Mesothelial cell of epicardium (in vitro differentiated cells): ENCODE results near the gene LHFPL3. TPM values are rescaled to one million over a fixed set of nuclear protein-coding genes. Genes with fewer than 3 reads are reported as not detected.

ENCODE experiments used
- DNase-seq, 2 experiments: peaks; one replicate each; pipeline ENCODE4 v3.0.0; 2021; ENCODE audit warnings: low spot score in 2 of 2; ENCODE audit not compliant: unreplicated experiment in 2 of 2
- H3K27ac Mint-ChIP-seq: 2 replicates; pipeline ENCODE4 v1.8.0; 2021; ENCODE audit warnings: mixed read lengths
- H3K27me3 Mint-ChIP-seq: 2 replicates; pipeline ENCODE4 v1.8.0; 2021; ENCODE audit warnings: low read depth, mixed read lengths
- H3K36me3 Mint-ChIP-seq: 2 replicates; pipeline ENCODE4 v1.8.0; 2021; ENCODE audit warnings: mixed read lengths
- H3K4me1 Mint-ChIP-seq: 2 replicates; pipeline ENCODE4 v1.8.0; 2021; ENCODE audit warnings: mixed read lengths
- H3K4me3 Mint-ChIP-seq: 2 replicates; pipeline ENCODE4 v1.8.0; 2021; ENCODE audit warnings: mild to moderate bottlenecking, moderate library complexity, mixed read lengths
- H3K9me3 Mint-ChIP-seq: 2 replicates; pipeline ENCODE4 v1.8.0; 2021; ENCODE audit warnings: mixed read lengths
- total RNA-seq: library from RNA; stranded (reverse); gene quantifications from 3 replicates; pipeline ENCODE4 v1.2.1, GENCODE V29; 2021
- TF ChIP-seq, protein P1 (sequence below): fragments of 200-600 bp; sonication (generic); IDR thresholded peaks from one replicate; pipeline ENCODE4 v1.5.0; 2021; ENCODE audit warnings: antibody characterized with exemption; ENCODE audit not compliant: unreplicated experiment

The LHFPL3 gene
- total RNA-seq, 1 donor from 2014 or later = not detected

DNA sequence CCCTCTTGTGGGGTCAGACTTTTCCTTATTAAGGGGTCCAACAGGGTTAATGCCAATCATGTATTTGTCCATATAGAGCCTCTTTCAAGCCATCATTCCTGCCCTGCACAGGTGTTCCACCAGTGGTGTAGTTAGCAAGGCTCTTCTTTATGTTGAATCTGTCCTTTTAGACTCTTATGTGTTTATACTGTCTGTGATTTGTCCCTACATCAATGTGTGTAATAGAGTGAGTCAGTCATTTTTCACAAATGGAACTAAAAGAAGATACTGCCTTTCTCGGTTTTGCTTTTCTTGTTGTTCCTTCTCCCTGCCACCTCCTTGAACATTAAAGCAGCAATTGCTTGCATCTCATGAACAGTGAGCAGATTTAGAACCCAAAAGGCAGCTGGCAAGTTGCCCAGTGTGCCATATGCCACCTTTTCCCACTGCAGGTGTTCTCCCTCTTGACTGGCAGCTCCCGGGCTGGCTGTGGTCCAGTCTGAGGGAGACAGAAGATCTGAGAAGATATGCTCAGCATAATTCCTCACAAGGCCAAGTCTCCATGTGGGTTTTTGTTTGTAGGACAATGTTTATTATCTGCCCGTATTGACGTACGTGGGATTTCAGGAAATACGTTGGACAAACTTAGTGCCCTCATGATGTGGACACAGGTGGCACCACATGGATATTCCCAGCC is 154.1 kb downstream of the LHFPL3 start:
- no peak overlapping the region for H3K4me3 Mint-ChIP-seq
- H3K4me1 Mint-ChIP-seq = no peaks in the 10 kb centered on the region
- H3K27me3 Mint-ChIP-seq = peaks cover 14% of the 10 kb centered on the region
- no peak overlapping the region for H3K27ac Mint-ChIP-seq
- TF ChIP-seq, protein P1, sequence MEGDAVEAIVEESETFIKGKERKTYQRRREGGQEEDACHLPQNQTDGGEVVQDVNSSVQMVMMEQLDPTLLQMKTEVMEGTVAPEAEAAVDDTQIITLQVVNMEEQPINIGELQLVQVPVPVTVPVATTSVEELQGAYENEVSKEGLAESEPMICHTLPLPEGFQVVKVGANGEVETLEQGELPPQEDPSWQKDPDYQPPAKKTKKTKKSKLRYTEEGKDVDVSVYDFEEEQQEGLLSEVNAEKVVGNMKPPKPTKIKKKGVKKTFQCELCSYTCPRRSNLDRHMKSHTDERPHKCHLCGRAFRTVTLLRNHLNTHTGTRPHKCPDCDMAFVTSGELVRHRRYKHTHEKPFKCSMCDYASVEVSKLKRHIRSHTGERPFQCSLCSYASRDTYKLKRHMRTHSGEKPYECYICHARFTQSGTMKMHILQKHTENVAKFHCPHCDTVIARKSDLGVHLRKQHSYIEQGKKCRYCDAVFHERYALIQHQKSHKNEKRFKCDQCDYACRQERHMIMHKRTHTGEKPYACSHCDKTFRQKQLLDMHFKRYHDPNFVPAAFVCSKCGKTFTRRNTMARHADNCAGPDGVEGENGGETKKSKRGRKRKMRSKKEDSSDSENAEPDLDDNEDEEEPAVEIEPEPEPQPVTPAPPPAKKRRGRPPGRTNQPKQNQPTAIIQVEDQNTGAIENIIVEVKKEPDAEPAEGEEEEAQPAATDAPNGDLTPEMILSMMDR = no peak
- H3K9me3 Mint-ChIP-seq = no peaks in the 10 kb centered on the region
- no peaks in the 10 kb centered on the region for H3K36me3 Mint-ChIP-seq
- no peak for DNase-seq

DNA sequence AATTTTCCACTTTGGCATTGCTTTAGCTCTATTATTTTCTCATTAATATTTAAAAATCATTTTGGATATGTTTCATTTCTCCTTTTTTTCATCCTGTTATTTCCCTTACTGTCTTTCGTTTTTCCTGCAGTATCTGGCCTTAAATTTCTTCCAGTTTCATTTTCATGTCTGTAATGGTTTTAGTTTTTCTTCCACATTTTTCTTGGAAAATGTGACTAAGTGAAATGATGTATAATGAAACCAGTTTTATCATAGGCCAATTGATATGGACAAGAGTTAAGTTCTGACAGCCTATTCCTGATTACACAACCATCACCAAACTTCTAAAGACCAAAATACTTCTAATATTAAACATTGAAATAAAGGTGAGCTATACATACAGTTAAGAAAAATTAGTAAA is 158.5 kb downstream of the LHFPL3 start:
- peaks cover 13% of the 10 kb centered on the region for H3K27me3 Mint-ChIP-seq
- DNase-seq = no peak
- no peak overlapping the region for H3K27ac Mint-ChIP-seq
- no peak overlapping the region for H3K4me3 Mint-ChIP-seq
- TF ChIP-seq, protein P1 = no peak
- no peaks in the 10 kb centered on the region for H3K36me3 Mint-ChIP-seq
- no peaks in the 10 kb centered on the region for H3K4me1 Mint-ChIP-seq
- H3K9me3 Mint-ChIP-seq = no peaks in the 10 kb centered on the region

DNA sequence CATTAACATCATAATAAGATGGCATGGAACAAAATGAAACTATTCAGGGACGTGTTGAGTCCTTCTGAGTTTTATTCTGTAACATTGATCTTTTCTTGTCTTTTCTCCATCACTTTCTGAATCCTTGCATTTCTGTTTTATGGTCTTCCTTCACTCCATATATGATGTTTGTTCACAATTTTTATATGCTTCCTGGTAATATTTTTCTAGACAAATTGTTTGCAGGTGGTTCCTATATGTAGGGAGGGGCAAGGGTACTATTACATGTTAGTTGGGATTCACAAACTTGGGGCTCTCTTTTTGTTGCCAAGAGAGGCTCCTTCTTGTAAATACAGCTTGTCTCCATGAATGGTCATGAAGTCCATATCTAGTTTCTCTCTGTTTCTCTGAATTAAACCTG is 159.2 kb downstream of the LHFPL3 start:
- no peaks in the 10 kb centered on the region for H3K9me3 Mint-ChIP-seq
- no peaks in the 10 kb centered on the region for H3K36me3 Mint-ChIP-seq
- no peak for DNase-seq
- H3K27ac Mint-ChIP-seq = no peak overlapping the region
- TF ChIP-seq, protein P1 = no peak
- H3K4me3 Mint-ChIP-seq = no peak overlapping the region
- peaks cover 9% of the 10 kb centered on the region for H3K27me3 Mint-ChIP-seq
- no peaks in the 10 kb centered on the region for H3K4me1 Mint-ChIP-seq

DNA sequence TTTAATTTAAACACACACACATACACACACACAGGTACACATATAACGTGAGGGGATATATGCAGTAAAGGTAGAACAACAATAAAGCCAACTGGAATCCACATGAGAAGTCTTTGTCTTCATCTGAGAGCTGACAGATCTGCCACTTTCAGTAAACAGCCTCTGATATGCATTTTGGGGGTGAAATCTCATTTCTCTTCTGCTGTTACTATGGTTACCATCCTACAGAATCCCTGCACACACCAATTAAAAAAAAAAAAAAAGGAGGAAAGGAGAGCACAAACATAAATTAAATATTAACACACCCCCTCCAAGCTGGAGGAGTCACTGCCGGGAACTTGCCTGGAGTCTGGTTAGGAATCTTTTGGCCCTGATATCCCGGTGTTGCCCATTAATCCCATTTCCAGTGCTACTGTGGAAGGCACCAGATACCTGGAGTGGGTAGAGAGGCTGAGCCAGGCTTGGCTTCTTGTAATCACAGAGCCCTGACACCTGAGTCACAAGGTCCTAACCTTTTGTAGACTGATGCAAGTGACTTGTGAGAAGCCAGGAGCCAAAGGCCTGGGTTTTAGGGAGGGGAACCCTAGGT is 169.1 kb downstream of the LHFPL3 start:
- TF ChIP-seq, protein P1 = no peak
- no peaks in the 10 kb centered on the region for H3K36me3 Mint-ChIP-seq
- no peaks in the 10 kb centered on the region for H3K4me1 Mint-ChIP-seq
- peaks cover 1% of the 10 kb centered on the region for H3K27me3 Mint-ChIP-seq
- no peak for DNase-seq
- H3K4me3 Mint-ChIP-seq = no peak overlapping the region
- no peak overlapping the region for H3K27ac Mint-ChIP-seq
- peaks cover 4% of the 10 kb centered on the region for H3K9me3 Mint-ChIP-seq

DNA sequence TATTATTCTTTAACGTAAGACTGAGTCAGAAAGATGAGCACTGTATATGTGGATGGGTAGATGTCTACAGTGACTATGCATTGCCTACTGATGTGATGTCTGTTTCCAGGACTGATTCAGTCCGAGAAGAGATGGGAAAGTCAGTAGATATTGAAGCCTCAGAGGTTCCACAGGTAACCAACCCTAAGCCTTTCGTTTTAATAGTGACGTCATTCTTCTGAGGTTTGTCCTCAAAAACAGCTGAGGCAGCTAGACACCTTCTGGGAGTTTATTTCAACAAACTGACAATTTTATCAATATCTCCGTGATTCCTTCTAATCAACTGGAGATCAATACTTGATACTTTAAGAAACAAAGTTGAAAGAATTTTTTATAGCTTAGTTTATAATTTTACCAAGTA is 171.6 kb downstream of the LHFPL3 start:
- H3K27me3 Mint-ChIP-seq = no peaks in the 10 kb centered on the region
- TF ChIP-seq, protein P1 = no peak
- no peak overlapping the region for H3K4me3 Mint-ChIP-seq
- H3K4me1 Mint-ChIP-seq = no peaks in the 10 kb centered on the region
- H3K36me3 Mint-ChIP-seq = no peaks in the 10 kb centered on the region
- no peak overlapping the region for H3K27ac Mint-ChIP-seq
- H3K9me3 Mint-ChIP-seq = peaks cover under 1% of the 10 kb centered on the region
- no peak for DNase-seq
